GM12878 (cell line): ENCODE measurements around the gene PLPPR1.

Experiments
- CTCF ChIP-seq, 3 experiments: IDR thresholded peaks in 2 of 3; conservative IDR thresholded peaks in 1 of 3; 2 replicates each; pipeline ENCODE4 v1.5.1; 2011; ENCODE audit warnings: low read depth in 3 of 3, low read length in 3 of 3, mild to moderate bottlenecking in 3 of 3, control low read depth in 2 of 3, moderate library complexity in 2 of 3, inconsistent platforms in 1 of 3, mixed read lengths in 1 of 3; ENCODE audit not compliant: control insufficient read depth in 2 of 3, insufficient read depth in 1 of 3; ENCODE audit errors: extremely low read depth in 1 of 3
- EZH2 ChIP-seq: IDR thresholded peaks from 2 replicates; pipeline ENCODE4 v1.6.1; 2012; ENCODE audit warnings: low read depth, mild to moderate bottlenecking, control low read depth, inconsistent platforms, low read length, borderline replicate concordance; ENCODE audit not compliant: control insufficient read depth
- HDAC6 ChIP-seq: fragments of 200-600 bp; sonication (generic); IDR thresholded peaks from one replicate; pipeline ENCODE4 v1.8.0; 2017; ENCODE audit warnings: antibody characterized with exemption; ENCODE audit not compliant: unreplicated experiment
- POLR2A ChIP-seq: IDR thresholded peaks from 2 replicates; pipeline ENCODE4 v1.6.1; 2011; ENCODE audit warnings: low read depth, mild to moderate bottlenecking, low read length
- POLR2AphosphoS2 ChIP-seq: IDR thresholded peaks from 2 replicates; pipeline ENCODE4 v1.6.1; 2011; ENCODE audit warnings: low read depth, mild to moderate bottlenecking, low read length, improper control_type of control experiment, moderate library complexity
- SMARCA5 ChIP-seq: fragments of 450-650 bp; IDR thresholded peaks from 2 replicates; pipeline ENCODE4 v1.6.1; 2017; ENCODE audit warnings: mild to moderate bottlenecking
- STAT3 ChIP-seq: IDR thresholded peaks from 2 replicates; pipeline ENCODE4 v1.6.1; 2011; ENCODE audit warnings: low read depth, low read length, improper control_type of control experiment
- TCF12 ChIP-seq: IDR thresholded peaks from 2 replicates; pipeline ENCODE4 v1.6.1; 2011; ENCODE audit warnings: low read depth, mild to moderate bottlenecking, low read length
- YY1 ChIP-seq: IDR thresholded peaks from 2 replicates; pipeline ENCODE4 v1.6.1; 2011; ENCODE audit warnings: low read depth, mild to moderate bottlenecking, low read length
- TF ChIP-seq, protein P1 (sequence below): IDR thresholded peaks from 2 replicates; pipeline ENCODE4 v1.6.1; 2011; ENCODE audit warnings: mild to moderate bottlenecking, low read depth, low read length, moderate library complexity; ENCODE audit not compliant: insufficient replicate concordance
- TF ChIP-seq, protein P2 (sequence below): IDR thresholded peaks from 2 replicates; pipeline ENCODE4 v1.6.1; 2011; ENCODE audit warnings: low read depth, mild to moderate bottlenecking, low read length, moderate library complexity, borderline replicate concordance; ENCODE audit errors: extremely low read depth

DNA sequence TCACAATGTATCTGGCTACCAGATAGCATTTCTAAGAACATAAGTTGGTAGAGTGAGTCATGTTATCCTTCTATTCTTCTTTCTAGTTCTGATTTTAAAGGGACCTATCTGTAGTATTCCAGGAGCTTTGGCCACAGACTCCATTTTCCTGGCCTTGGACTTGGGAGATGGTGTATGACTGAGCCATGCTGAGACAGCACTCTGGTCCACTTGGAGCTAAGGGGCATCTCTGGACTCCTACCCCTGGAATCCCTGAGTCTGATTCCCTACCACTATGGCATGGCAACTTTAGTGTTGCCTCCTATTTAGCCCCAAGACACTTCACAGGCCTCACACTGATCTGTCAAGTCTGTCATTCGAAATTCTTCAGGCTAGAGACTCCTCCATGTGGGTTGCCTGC lies 297.5 kb downstream of the PLPPR1 start:
- TF ChIP-seq POLR2A (no peak), CTCF (IDR thresholded peaks at IDR 0.05 in 2 of 3, conservative IDR thresholded peaks at IDR 0.05 in 1 of 3; ENCODE audit: control insufficient read depth in 2 of 3, extremely low read depth in 1 of 3, insufficient read depth in 1 of 3, low read depth in 3 of 3, low read length in 3 of 3) (no peak), TCF12 (no peak), STAT3 (no peak), HDAC6 (no peak), EZH2 (no peak), POLR2AphosphoS2 (no peak), YY1 (no peak), SMARCA5 (no peak)
- TF ChIP-seq, protein P1, sequence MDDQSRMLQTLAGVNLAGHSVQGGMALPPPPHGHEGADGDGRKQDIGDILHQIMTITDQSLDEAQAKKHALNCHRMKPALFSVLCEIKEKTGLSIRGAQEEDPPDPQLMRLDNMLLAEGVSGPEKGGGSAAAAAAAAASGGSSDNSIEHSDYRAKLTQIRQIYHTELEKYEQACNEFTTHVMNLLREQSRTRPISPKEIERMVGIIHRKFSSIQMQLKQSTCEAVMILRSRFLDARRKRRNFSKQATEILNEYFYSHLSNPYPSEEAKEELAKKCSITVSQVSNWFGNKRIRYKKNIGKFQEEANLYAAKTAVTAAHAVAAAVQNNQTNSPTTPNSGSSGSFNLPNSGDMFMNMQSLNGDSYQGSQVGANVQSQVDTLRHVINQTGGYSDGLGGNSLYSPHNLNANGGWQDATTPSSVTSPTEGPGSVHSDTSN: no peak
- TF ChIP-seq, protein P2, sequence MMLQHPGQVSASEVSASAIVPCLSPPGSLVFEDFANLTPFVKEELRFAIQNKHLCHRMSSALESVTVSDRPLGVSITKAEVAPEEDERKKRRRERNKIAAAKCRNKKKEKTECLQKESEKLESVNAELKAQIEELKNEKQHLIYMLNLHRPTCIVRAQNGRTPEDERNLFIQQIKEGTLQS: no peak
